K562 (cell line): Measurements from ENCODE around the gene LUC7L3. TPM values are rescaled to one million over a fixed set of nuclear protein-coding genes. Genes with fewer than 3 reads are reported as not detected.

Experiments
- ARID1B ChIP-seq: fragments of 450-650 bp; IDR thresholded peaks from 2 replicates; pipeline ENCODE4 v1.6.1; 2016; ENCODE audit warnings: antibody characterized with exemption, mild to moderate bottlenecking, inconsistent platforms
- ATF3 ChIP-seq, 2 experiments: fragments of 450-650 bp in 1 of 2; sonication (generic) in 1 of 2; formaldehyde crosslinking in 1 of 2; IDR thresholded peaks in 1 of 2; conservative IDR thresholded peaks in 1 of 2; 2 replicates each; pipeline versions ENCODE4 v1.6.1 to v1.8.1; 2016 to 2023; ENCODE audit warnings: mild to moderate bottlenecking in 2 of 2, moderate library complexity in 2 of 2, inconsistent platforms in 1 of 2, missing genetic modification reagents in 1 of 2
- ATF4 ChIP-seq: fragments of 450-650 bp; formaldehyde crosslinking; IDR thresholded peaks from 2 replicates; pipeline ENCODE4 v1.4.0; 2022; ENCODE audit warnings: mild to moderate bottlenecking, moderate library complexity
- CTCF ChIP-seq, 3 experiments: IDR thresholded peaks in 2 of 3; conservative IDR thresholded peaks in 1 of 3; 2 replicates each; pipeline ENCODE4 v1.5.1; 2011 to 2012; ENCODE audit warnings: low read length in 3 of 3, mild to moderate bottlenecking in 3 of 3, control low read depth in 2 of 3, improper control_type of control experiment in 1 of 3, inconsistent platforms in 1 of 3, low read depth in 1 of 3, mixed read lengths in 1 of 3, moderate library complexity in 1 of 3; ENCODE audit not compliant: insufficient read depth in 2 of 3
- FOXP1 ChIP-seq: sonication (generic); formaldehyde crosslinking; IDR thresholded peaks from 2 replicates; pipeline ENCODE4 v1.8.0; 2022; ENCODE audit warnings: mild to moderate bottlenecking, missing genetic modification reagents
- HINFP ChIP-seq: fragments of 450-650 bp; conservative IDR thresholded peaks from 2 replicates; pipeline ENCODE4 v1.6.1; 2016; ENCODE audit warnings: missing genetic modification characterization, low read depth, mild to moderate bottlenecking, control low read depth, missing compliant biosample characterization
- MAFK ChIP-seq: IDR thresholded peaks from 2 replicates; pipeline ENCODE4 v1.6.1; 2011; ENCODE audit warnings: low read length, improper control_type of control experiment
- NCOA2 ChIP-seq, 2 experiments: fragments of 450-650 bp; IDR thresholded peaks; 2 replicates each; pipeline ENCODE4 v1.6.1; 2018; ENCODE audit warnings: mild to moderate bottlenecking in 2 of 2, moderate library complexity in 1 of 2; ENCODE audit not compliant: partially characterized antibody in 2 of 2
- NFATC3 ChIP-seq: fragments of 450-650 bp; IDR thresholded peaks from 2 replicates; pipeline ENCODE4 v1.6.1; 2017; ENCODE audit warnings: mild to moderate bottlenecking
- NONO ChIP-seq, 2 experiments: fragments of 200-400 bp in 1 of 2; fragments of 450-650 bp in 1 of 2; formaldehyde crosslinking in 1 of 2; IDR thresholded peaks; 2 replicates each; pipeline ENCODE4 v1.6.1; 2017; ENCODE audit warnings: low read depth in 2 of 2, mild to moderate bottlenecking in 2 of 2, moderate library complexity in 2 of 2, low read length in 1 of 2
- OTX1 ChIP-seq: fragments of 450-650 bp; formaldehyde crosslinking; IDR thresholded peaks from 2 replicates; pipeline ENCODE4 v1.4.0; 2022; ENCODE audit warnings: mild to moderate bottlenecking
- PHB2 ChIP-seq: fragments of 450-650 bp; IDR thresholded peaks from 2 replicates; pipeline ENCODE4 v1.6.1; 2017; ENCODE audit warnings: low read depth
- ZBTB12 ChIP-seq: fragments of 250-450 bp; sonication (Bioruptor Pico); IDR thresholded peaks from 2 replicates; pipeline ENCODE4 v1.4.0; 2020
- ZBTB26 ChIP-seq: fragments of 450-650 bp; formaldehyde crosslinking; IDR thresholded peaks from 2 replicates; pipeline ENCODE4 v1.4.0; 2022; ENCODE audit warnings: missing genetic modification characterization
- ZNF551 ChIP-seq: fragments of 250-450 bp; sonication (Bioruptor Pico); IDR thresholded peaks from 2 replicates; pipeline ENCODE4 v1.5.0; 2021; ENCODE audit warnings: mild to moderate bottlenecking, moderate library complexity
- ZNF707 ChIP-seq: fragments of 250-450 bp; sonication (Bioruptor Pico); conservative IDR thresholded peaks from 2 replicates; pipeline ENCODE4 v1.8.0; 2022; ENCODE audit warnings: inconsistent platforms, mild to moderate bottlenecking, moderate library complexity
- polyA plus RNA-seq, 8 experiments: library from polyadenylated mRNA; depleted of rRNA in 4 of 8; stranded (reverse) in 5 of 8; unstranded in 3 of 8; fragments of >200 nt; fragmentation: Nextera tagmentation in 2 of 8; fragmentation: Illumina TruSeq in 1 of 8; extraction: Ambion mirVana in 2 of 8; extraction: Trizol in 1 of 8; gene quantifications; 2 replicates each; pipeline versions ENCODE4 v1.2.1 to v1.2.3, GENCODE V29; 2011 to 2014; ENCODE audit warnings: inconsistent platforms in 1 of 8, missing spikeins in 1 of 8
- total RNA-seq, 7 experiments: library from RNA; depleted of rRNA in 6 of 7; stranded (reverse); fragments of >200 nt in 6 of 7; fragmentation: Illumina TruSeq in 2 of 7; extraction: Trizol in 2 of 7; gene quantifications; 2 replicates each; pipeline versions ENCODE4 v1.2.1 to v1.2.3, GENCODE V29; 2011 to 2021; ENCODE audit warnings: low replicate concordance in 1 of 7

Gene LUC7L3
- total and polyA plus RNA-seq, 9 of the 15 experiments (the other 6 are each of a cell fraction or from before 2014, with no cell fraction given), result 80.8 to 284 (median 127) TPM

- TF ChIP-seq CTCF (IDR thresholded peaks at IDR 0.05 in 2 of 3, conservative IDR thresholded peaks at IDR 0.05 in 1 of 3; ENCODE audit: insufficient read depth in 2 of 3, low read depth in 1 of 3, low read length in 3 of 3) (peak in 1 of 3 experiments; percentile 0; a peak in 1 of 6 replicates), PHB2 (no peak), ZBTB12 (CRISPR knock-in tag) (no peak), OTX1 (no peak), ATF4 (CRISPR knock-in tag) (no peak), NCOA2 (IDR thresholded peaks at IDR 0.05; ENCODE audit: partially characterized antibody in 2 of 2) (peak in 1 of 2 experiments; percentile 42), ZNF707 (no peak), ARID1B (peak; percentile 44; the same call in 1 of the 2 replicates), HINFP (no peak), NFATC3 (no peak), ATF3 (IDR thresholded peaks at IDR 0.05) (peak; percentile 43; the same call in 1 of the 2 replicates), ATF3 (CRISPR knock-in tag; conservative IDR thresholded peaks at IDR 0.05) (no peak; the same call in 1 of the 2 replicates), ZNF551 (no peak), ZBTB26 (CRISPR knock-in tag) (no peak), FOXP1 (CRISPR knock-in tag) (0 out of 2 replicates have a peak, but pooled peaks have one; percentile 12), MAFK (peak; percentile 39; the same call in 1 of the 2 replicates), NONO (IDR thresholded peaks at IDR 0.05; ENCODE audit: low read depth in 2 of 2, low read length in 1 of 2) (no peak)
Observed at GRCh38 chr17:50708050-50709000, 11.1 kb upstream of the LUC7L3 start (continued).
